H1 (cell line): Measurements from ENCODE around the gene MTAP. TPM values are rescaled to one million over a fixed set of nuclear protein-coding genes. Genes with fewer than 3 reads are reported as not detected.

Experiments
- CTCF ChIA-PET: fragments of 300-600 bp; sonication (Branson Sonifier 250); formaldehyde crosslinking; loops from one replicate; lab custom pipeline; 2021; ENCODE audit not compliant: partially characterized antibody; lab: Charles Lee
- POLR2A ChIA-PET: fragments of 300-600 bp; sonication (Branson Sonifier 250); formaldehyde crosslinking; loops from one replicate; lab custom pipeline; 2021; ENCODE audit warnings: inconsistent platforms; ENCODE audit not compliant: partially characterized antibody; lab: Charles Lee
- DNase-seq, 2 experiments: peaks; one replicate each; pipeline versions ENCODE4 v3.0.0 to v3.0.0-alpha.2; 2010 to 2022; ENCODE audit warnings: low spot score in 2 of 2, low read depth in 1 of 2, mixed read lengths in 1 of 2
- FAIRE-seq: peaks from 2 replicates; lab custom pipeline; 2011; peaks lifted over from hg19 to GRCh38; lab: Jason Lieb, UNC
- H2AFZ ChIP-seq: 2 replicates; pipeline ENCODE4 v1.8.1; 2012; ENCODE audit warnings: low read length, inconsistent platforms
- H2AK5ac ChIP-seq: 2 replicates; pipeline ENCODE4 v1.6.1; 2013; ENCODE audit warnings: low read depth, low read length
- H2BK120ac ChIP-seq: replicated peaks from 2 replicates; pipeline ENCODE3; 2013; ENCODE audit warnings: low read depth, low read length, inconsistent platforms
- H2BK12ac ChIP-seq: 2 replicates; pipeline ENCODE4 v1.6.1; 2013; ENCODE audit warnings: low read depth, low read length
- H2BK15ac ChIP-seq: 2 replicates; pipeline ENCODE4 v1.6.1; 2013; ENCODE audit warnings: low read length
- H2BK20ac ChIP-seq: 2 replicates; pipeline ENCODE4 v1.6.1; 2013; ENCODE audit warnings: low read length
- H2BK5ac ChIP-seq: 2 replicates; pipeline ENCODE4 v1.6.1; 2013; ENCODE audit warnings: low read depth, low read length
- H3K14ac ChIP-seq: 2 replicates; pipeline ENCODE4 v1.6.1; 2013; ENCODE audit warnings: inconsistent platforms; ENCODE audit not compliant: insufficient read length
- H3K18ac ChIP-seq: 2 replicates; pipeline ENCODE4 v1.6.1; 2013; ENCODE audit warnings: low read length; ENCODE audit errors: extremely low read depth
- H3K23ac ChIP-seq: 2 replicates; pipeline ENCODE4 v1.6.1; 2013; ENCODE audit warnings: inconsistent platforms; ENCODE audit not compliant: insufficient read length
- H3K23me2 ChIP-seq: 2 replicates; pipeline ENCODE4 v1.6.1; 2013; ENCODE audit warnings: low read depth, low read length
- H3K27ac ChIP-seq: 2 replicates; pipeline ENCODE4 v1.6.1; 2011; ENCODE audit warnings: low read depth, low read length, inconsistent platforms
- H3K27me3 ChIP-seq, 4 experiments: replicated peaks in 1 of 4; 1 replicate in 1 of 4; 2 replicates in 3 of 4; pipeline versions ENCODE4 v1.6.1 to v1.8.1; 2011 to 2013; ENCODE audit warnings: low read length in 3 of 4, mild to moderate bottlenecking in 3 of 4, inconsistent platforms in 2 of 4, mixed read lengths in 2 of 4, moderate library complexity in 1 of 4; ENCODE audit not compliant: control insufficient read depth in 3 of 4, insufficient read depth in 3 of 4; ENCODE audit errors: extremely low read depth in 1 of 4
- H3K36me3 ChIP-seq, 4 experiments: 2 replicates each; pipeline versions ENCODE4 v1.6.1 to v1.8.1; 2011 to 2013; ENCODE audit warnings: mild to moderate bottlenecking in 4 of 4, low read length in 3 of 4, moderate library complexity in 2 of 4, control low read depth in 1 of 4, inconsistent platforms in 1 of 4; ENCODE audit not compliant: insufficient read depth in 4 of 4, control insufficient read depth in 2 of 4
- H3K4ac ChIP-seq: replicated peaks from 2 replicates; pipeline ENCODE3; 2013; ENCODE audit warnings: low read length, low read depth, mixed read lengths, inconsistent platforms; ENCODE audit not compliant: insufficient read length
- H3K4me1 ChIP-seq, 4 experiments: replicated peaks in 1 of 4; 1 replicate in 1 of 4; 2 replicates in 3 of 4; pipeline versions ENCODE4 v1.6.1 to v1.8.1; 2011 to 2013; ENCODE audit warnings: low read length in 3 of 4, inconsistent platforms in 2 of 4, mixed read lengths in 1 of 4; ENCODE audit not compliant: insufficient read depth in 4 of 4, control insufficient read depth in 3 of 4
- H3K4me2 ChIP-seq, 2 experiments: 2 replicates each; pipeline versions ENCODE4 v1.6.1 to v1.8.1; 2011 to 2013; ENCODE audit warnings: low read depth in 2 of 2, low read length in 2 of 2, control low read depth in 1 of 2, inconsistent platforms in 1 of 2, mild to moderate bottlenecking in 1 of 2; ENCODE audit not compliant: insufficient read depth in 1 of 2
- H3K4me3 ChIP-seq, 4 experiments: fragments of 200-600, 300-600 bp in 1 of 4; sonication (generic), shearing (Covaris generic), sonication (Bioruptor Twin) in 1 of 4; 2 replicates each; pipeline versions ENCODE4 v1.5.1 to v1.8.1; 2011 to 2016; ENCODE audit warnings: low read length in 4 of 4, low read depth in 3 of 4, control low read depth in 2 of 4, inconsistent platforms in 2 of 4, mild to moderate bottlenecking in 2 of 4, mixed read lengths in 1 of 4, moderate library complexity in 1 of 4; ENCODE audit not compliant: insufficient read depth in 2 of 4; ENCODE audit errors: extremely low read depth in 1 of 4
- H3K56ac ChIP-seq: replicated peaks from 2 replicates; pipeline ENCODE3; 2013; ENCODE audit warnings: low read depth, mild to moderate bottlenecking, mixed read lengths, low read length, inconsistent platforms; ENCODE audit not compliant: insufficient read length
- H3K79me1 ChIP-seq: 2 replicates; pipeline ENCODE4 v1.6.1; 2013; ENCODE audit warnings: low read depth, low read length, control low read depth
- H3K79me2 ChIP-seq, 2 experiments: 2 replicates each; pipeline versions ENCODE4 v1.6.1 to v1.8.1; 2012 to 2013; ENCODE audit warnings: low read length in 2 of 2, mild to moderate bottlenecking in 2 of 2, inconsistent platforms in 1 of 2; ENCODE audit not compliant: insufficient read depth in 2 of 2, control insufficient read depth in 1 of 2
- H3K9ac ChIP-seq, 4 experiments: replicated peaks in 1 of 4; 1 replicate in 1 of 4; 2 replicates in 3 of 4; pipeline versions ENCODE4 v1.6.1 to v1.8.1; 2011 to 2013; ENCODE audit warnings: low read depth in 3 of 4, low read length in 3 of 4, control low read depth in 2 of 4, mild to moderate bottlenecking in 2 of 4, moderate library complexity in 2 of 4, inconsistent platforms in 1 of 4; ENCODE audit errors: extremely low read depth in 1 of 4
- H3K9me3 ChIP-seq, 2 experiments: 2 replicates each; pipeline versions ENCODE4 v1.6.1 to v1.8.1; 2012 to 2013; ENCODE audit warnings: mild to moderate bottlenecking in 2 of 2, moderate library complexity in 2 of 2, control low read depth in 1 of 2, inconsistent platforms in 1 of 2, low read depth in 1 of 2, low read length in 1 of 2, mixed read lengths in 1 of 2; ENCODE audit not compliant: insufficient read depth in 2 of 2
- H4K20me1 ChIP-seq, 2 experiments: replicated peaks in 1 of 2; 2 replicates each; pipeline versions ENCODE3 to v1.8.1; 2011 to 2013; ENCODE audit warnings: inconsistent platforms in 2 of 2, low read length in 2 of 2, mild to moderate bottlenecking in 1 of 2; ENCODE audit not compliant: insufficient read depth in 2 of 2, control insufficient read depth in 1 of 2
- H4K5ac ChIP-seq: 2 replicates; pipeline ENCODE4 v1.6.1; 2013; ENCODE audit warnings: low read length, low read depth, mixed read lengths, inconsistent platforms; ENCODE audit not compliant: insufficient read length
- H4K8ac ChIP-seq: 2 replicates; pipeline ENCODE4 v1.8.0; 2013; ENCODE audit warnings: mild to moderate bottlenecking, moderate library complexity, low read length, inconsistent platforms; ENCODE audit not compliant: insufficient read depth; ENCODE audit errors: extremely low read depth
- H4K91ac ChIP-seq: replicated peaks from 2 replicates; pipeline ENCODE3; 2013; ENCODE audit warnings: low read length, mixed read lengths, inconsistent platforms; ENCODE audit not compliant: insufficient read length
- CEBPB ChIP-seq: IDR thresholded peaks from 2 replicates; pipeline ENCODE4 v1.6.1; 2012; ENCODE audit warnings: low read depth, low read length
- EZH2 ChIP-seq: fragments of 200-600 bp; sonication (generic); IDR thresholded peaks from 2 replicates; pipeline ENCODE4 v1.7.1; 2012; ENCODE audit warnings: low read depth, mild to moderate bottlenecking, moderate library complexity, low read length, inconsistent platforms; ENCODE audit not compliant: severe bottlenecking
- JUN ChIP-seq: IDR thresholded peaks from 2 replicates; pipeline ENCODE4 v1.6.1; 2011; ENCODE audit warnings: low read depth, mild to moderate bottlenecking, improper control_type of control experiment, low read length
- POLR2A ChIP-seq, 2 experiments: IDR thresholded peaks; 1 replicate in 1 of 2; 2 replicates in 1 of 2; pipeline ENCODE4 v1.6.1; 2011; ENCODE audit warnings: low read depth in 2 of 2, low read length in 2 of 2, mild to moderate bottlenecking in 2 of 2; ENCODE audit errors: control extremely low read depth in 1 of 2
- SUZ12 ChIP-seq: fragments of 200-600 bp; sonication (generic); IDR thresholded peaks from 2 replicates; pipeline ENCODE4 v1.6.1; 2012; ENCODE audit warnings: mild to moderate bottlenecking, inconsistent platforms, low read length, moderate library complexity, mixed read lengths
- WGBS, 2 experiments: shearing (Covaris generic) in 1 of 2; methylation state at CpG; one replicate each; pipeline versions ENCODE4 v1.1.6 to v1.1.7; 2013 to 2015; ENCODE audit warnings: low lambda C conversion rate in 2 of 2, mixed read lengths in 2 of 2, inconsistent platforms in 1 of 2, low coverage in 1 of 2, missing lambda C conversion rate in 1 of 2; ENCODE audit not compliant: insufficient replicate concordance in 2 of 2, insufficient coverage in 1 of 2, insufficient read length in 1 of 2; ENCODE audit errors: extremely low coverage in 1 of 2, missing lambda C conversion rate in 1 of 2; 5-methylcytosine and 5-hydroxymethylcytosine counted together
- polyA plus RNA-seq, 7 experiments: library from polyadenylated mRNA; depleted of rRNA in 3 of 7; stranded (reverse) in 5 of 7; unstranded in 2 of 7; fragments of >200 nt in 5 of 7; fragments of 200-250 nt in 2 of 7; gene quantifications; 1 replicate in 5 of 7; 2 replicates in 1 of 7; 4 replicates in 1 of 7; pipeline versions ENCODE4 v1.2.1 to v1.2.3, GENCODE V29; 2011 to 2013; ENCODE audit warnings: missing spikeins in 2 of 7, mixed read lengths in 2 of 7
- total RNA-seq: library from RNA; stranded (reverse); fragmentation: NEBNext Ultra II Directional; extraction: Animal tissue kit (Norgen Biotek cat#: 25700); gene quantifications from 2 replicates; pipeline ENCODE4 v1.2.1, GENCODE V29; 2021

MTAP gene
- total and polyA plus RNA-seq, 2 of the 8 experiments (the other 6 are each of a cell fraction or from before 2014, with no cell fraction given) = 16.4 to 100 TPM

GRCh38 chr9:21943464-21943863 is 141.0 kb downstream of the MTAP start:
- Histone ChIP-seq H3K79me2 (no peaks in the 10 kb centered on the region), H2BK15ac (no peak overlapping the region), H2BK12ac (no peak overlapping the region), H3K4ac (no peak overlapping the region), H3K14ac (no peak overlapping the region), H2BK5ac (no peak overlapping the region), H3K4me1 (no peaks in the 10 kb centered on the region; a peak in 1 of 7 replicates), H4K5ac (no peak overlapping the region), H3K56ac (no peak overlapping the region), H4K91ac (no peak overlapping the region), H3K79me1 (no peaks in the 10 kb centered on the region), H3K9me3 (no peaks in the 10 kb centered on the region), H3K23ac (no peak overlapping the region), H3K4me2 (no peak overlapping the region), H3K4me3 (no peak overlapping the region), H3K27me3 (no peaks in the 10 kb centered on the region), H4K20me1 (no peaks in the 10 kb centered on the region), H3K27ac (no peak overlapping the region), H3K9ac (no peak overlapping the region), H3K36me3 (no peaks in the 10 kb centered on the region), H4K8ac (no peak overlapping the region), H2AK5ac (no peak overlapping the region), H2BK120ac (no peak overlapping the region), H2BK20ac (no peak overlapping the region), H3K23me2 (no peaks in the 10 kb centered on the region), H2AFZ (no peak overlapping the region), H3K18ac (no peak overlapping the region)
- 81% methylated on average over 4 of the region's 4 CpGs; no CpG with 5 or more reads in 1 of the 2 experiments for WGBS, 2 experiments
- FAIRE-seq = no peak
- TF ChIP-seq POLR2A (IDR thresholded peaks at IDR 0.05; ENCODE audit: control extremely low read depth in 1 of 2, low read depth in 2 of 2, low read length in 2 of 2) (no peak), SUZ12 (no peak), EZH2 (no peak), JUN (no peak), CEBPB (no peak)
- POLR2A ChIA-PET = no interaction called here
- CTCF ChIA-PET = interaction anchor here (1.0 kb wide), 1 partner anchor 129 kb away, joined by 3 read pairs; no protein-coding TSS in a partner anchor
- no peak for DNase-seq
